Right lobe of liver (tissue), 4 donors: ENCODE results near the gene FAM89B.

Experiments
- POLR2A ChIP-seq: fragments of 450-650 bp; IDR thresholded peaks from one replicate; pipeline ENCODE4 v1.6.1; 2017; ENCODE audit warnings: antibody characterized with exemption, mild to moderate bottlenecking
- TF ChIP-seq, protein P1 (sequence below), 4 donors: fragments of 200-600 bp in 3 of 4; fragments of 450-650 bp in 1 of 4; IDR thresholded peaks; one replicate each; pipeline versions ENCODE4 v1.5.1 to v1.8.0; 2016 to 2022; ENCODE audit warnings: antibody characterized with exemption in 4 of 4, mild to moderate bottlenecking in 2 of 4
- donor health status: DM: no; HTN: no; CAD: no.
- donor health status: DM: no; HTN: no; CAD: no.
- donor health status: DM: no; HTN: yes; CAD: no.

DNA sequence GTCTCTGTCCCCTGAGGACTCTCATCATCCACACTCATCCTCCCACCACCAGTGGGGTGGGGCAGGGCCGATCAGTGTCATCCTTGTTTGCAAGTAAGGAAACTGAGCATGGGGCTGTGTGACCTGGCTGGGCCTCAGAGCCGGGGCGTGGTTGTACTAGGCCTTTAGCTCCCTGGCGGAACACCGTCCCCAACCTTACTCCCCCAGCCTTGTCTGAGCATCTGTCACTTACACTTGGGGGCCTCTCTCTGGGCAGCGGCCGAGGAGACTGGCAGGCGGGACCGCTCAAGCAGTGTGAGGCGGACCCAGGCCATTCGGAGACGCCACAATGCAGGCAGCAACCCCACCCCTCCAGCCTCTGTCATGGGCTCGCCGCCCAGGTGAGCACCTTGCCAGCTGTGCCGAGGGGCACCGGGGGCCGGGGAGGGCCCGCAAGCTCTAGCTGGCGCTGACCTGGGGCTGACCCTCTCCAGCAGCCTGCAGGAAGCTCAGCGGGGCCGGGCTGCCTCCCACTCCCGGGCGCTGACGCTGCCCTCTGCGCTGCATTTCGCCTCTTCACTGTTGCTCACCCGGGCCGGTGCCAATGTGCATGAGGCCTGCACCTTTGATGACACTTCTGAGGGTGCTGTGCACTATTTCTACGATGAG, 47.1 kb downstream of the FAM89B start:
- TF ChIP-seq POLR2A, result no peak
- TF ChIP-seq, protein P1, sequence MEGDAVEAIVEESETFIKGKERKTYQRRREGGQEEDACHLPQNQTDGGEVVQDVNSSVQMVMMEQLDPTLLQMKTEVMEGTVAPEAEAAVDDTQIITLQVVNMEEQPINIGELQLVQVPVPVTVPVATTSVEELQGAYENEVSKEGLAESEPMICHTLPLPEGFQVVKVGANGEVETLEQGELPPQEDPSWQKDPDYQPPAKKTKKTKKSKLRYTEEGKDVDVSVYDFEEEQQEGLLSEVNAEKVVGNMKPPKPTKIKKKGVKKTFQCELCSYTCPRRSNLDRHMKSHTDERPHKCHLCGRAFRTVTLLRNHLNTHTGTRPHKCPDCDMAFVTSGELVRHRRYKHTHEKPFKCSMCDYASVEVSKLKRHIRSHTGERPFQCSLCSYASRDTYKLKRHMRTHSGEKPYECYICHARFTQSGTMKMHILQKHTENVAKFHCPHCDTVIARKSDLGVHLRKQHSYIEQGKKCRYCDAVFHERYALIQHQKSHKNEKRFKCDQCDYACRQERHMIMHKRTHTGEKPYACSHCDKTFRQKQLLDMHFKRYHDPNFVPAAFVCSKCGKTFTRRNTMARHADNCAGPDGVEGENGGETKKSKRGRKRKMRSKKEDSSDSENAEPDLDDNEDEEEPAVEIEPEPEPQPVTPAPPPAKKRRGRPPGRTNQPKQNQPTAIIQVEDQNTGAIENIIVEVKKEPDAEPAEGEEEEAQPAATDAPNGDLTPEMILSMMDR (IDR thresholded peaks at IDR 0.05), result no peak
